NCI-H2029 treated with DMSO at 0.1 percent for 48 hours (cell line): ENCODE results near the gene NCKAP5.
A peak's percentile ranks its signal among the peaks of the same experiment; 100 is the strongest.
"Not testable (repeated sequence)": the region's sequence is repeated elsewhere in the genome, so short reads cannot be mapped to it uniquely, and the experiment has no call there.

ENCODE experiments used
- DNase-seq: peaks from one replicate; lab custom pipeline; 2025; lab: John Stamatoyannopoulos, UW

The NCKAP5 gene

DNA sequence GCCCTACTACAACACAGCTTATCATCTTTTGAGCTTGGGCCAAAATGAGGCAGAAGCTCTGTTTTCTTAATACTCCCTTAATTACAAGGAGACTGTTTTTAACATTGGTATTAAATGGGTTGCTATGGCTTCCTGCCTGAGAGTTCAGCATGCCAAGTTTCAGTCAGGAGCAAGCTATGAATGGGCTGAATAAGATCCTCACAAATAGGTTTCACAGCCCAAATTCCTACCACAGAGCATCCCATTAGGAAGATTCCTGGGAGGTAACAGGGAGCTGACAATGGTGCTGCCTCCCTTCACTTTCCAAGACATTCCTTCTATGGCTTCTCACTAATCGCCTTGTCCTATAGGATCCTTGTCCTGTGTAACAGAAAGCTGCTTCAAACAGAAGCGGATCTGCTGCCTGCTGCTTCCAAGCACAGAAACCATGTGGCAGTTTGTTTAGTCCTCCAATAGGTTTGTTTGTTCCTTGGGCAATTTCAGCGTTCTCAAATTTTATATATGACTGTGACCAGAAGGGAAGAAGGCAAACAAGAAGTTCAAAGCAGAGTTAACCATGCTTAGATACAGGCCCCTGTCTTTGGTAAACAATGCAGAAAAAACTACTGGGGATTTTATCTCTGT is 70.9 kb downstream of the NCKAP5 start:
- DNase-seq = no peak

DNA sequence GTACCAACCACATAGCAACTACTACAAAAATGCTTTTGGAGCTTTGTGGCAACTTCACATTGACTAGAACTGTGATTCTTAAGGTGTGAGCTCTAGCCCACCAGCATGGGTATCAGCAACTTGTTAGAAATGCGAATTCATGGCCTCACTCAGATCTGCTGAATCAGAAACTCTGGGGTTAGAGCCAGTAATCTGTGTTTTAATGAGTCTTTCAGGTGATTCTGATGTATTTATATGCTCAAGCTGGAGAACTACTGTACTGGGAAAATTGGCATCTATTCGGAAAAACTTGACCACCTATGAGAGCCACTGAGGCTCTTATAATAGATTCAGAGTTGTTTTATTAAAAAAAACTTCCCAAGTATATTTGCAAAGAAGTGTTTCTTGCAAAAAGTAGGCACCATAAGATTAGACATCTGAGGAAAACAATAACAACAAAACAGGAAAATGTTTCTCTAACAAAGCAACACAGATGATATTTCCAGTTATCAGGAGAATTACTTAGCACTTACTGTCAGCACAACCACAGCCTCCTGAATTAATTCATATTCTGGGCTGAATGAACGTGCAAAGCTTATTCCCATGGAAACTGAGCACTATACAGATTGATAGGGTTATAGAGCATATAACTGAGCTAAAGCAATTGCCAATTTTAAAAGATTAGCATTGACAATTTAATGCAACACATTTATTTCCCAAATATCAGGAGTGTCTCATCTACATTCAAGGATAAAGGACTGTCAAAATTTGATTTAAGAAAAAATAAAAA is 71.6 kb downstream of the NCKAP5 start:
- no peak for DNase-seq

GRCh38 chr2:133495226-133495625 is 73.0 kb downstream of the NCKAP5 start:
- no peak for DNase-seq

GRCh38 chr2:133492719-133493380 is 75.4 kb downstream of the NCKAP5 start:
- DNase-seq = no peak

- no peak for DNase-seq
Measured at GRCh38 chr2:133490411-133490980, 77.8 kb downstream of the NCKAP5 start.

GRCh38 chr2:133489641-133490410 is 78.4 kb downstream of the NCKAP5 start:
- peak; percentile 17 for DNase-seq

GRCh38 chr2:133489146-133489545 is 79.1 kb downstream of the NCKAP5 start:
- DNase-seq = no peak

GRCh38 chr2:133486771-133487191 is 81.5 kb downstream of the NCKAP5 start:
- no peak for DNase-seq

DNA sequence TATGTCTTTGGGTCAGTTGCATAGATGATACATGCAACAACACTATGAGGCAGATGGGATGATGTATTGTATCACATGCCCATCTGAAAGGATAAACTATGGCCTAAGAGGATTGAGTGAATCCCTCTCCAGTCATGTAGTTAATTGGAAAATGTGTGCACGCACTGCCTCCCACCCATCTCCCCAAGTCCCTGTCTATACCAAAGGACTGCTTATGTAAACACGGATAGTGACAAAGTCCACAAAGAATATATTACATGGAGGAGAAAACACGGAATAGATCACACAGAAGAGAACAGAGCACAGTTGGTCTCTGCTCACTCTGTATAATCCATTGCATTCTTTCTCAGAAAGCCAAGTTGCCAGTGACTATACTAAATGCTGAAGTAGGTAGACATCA is 82.4 kb downstream of the NCKAP5 start:
- no peak for DNase-seq

DNA sequence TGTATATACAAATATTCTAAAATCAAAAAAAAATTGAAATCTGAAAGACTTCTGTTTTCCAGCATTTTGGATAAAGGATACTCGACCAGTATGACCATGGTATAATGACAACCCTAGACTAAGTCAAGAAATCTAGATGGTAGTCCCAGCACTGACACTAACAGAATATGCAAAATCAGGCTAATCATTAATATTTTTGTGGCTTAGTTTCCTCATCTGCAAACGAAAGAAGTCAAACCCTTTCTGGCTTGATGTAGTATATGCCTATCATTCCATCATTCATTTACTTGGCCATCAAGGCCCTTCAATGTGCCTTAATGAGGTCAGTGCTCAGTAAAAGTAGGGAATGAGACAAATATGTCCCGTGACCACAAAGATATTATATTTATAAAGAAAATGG is 83.5 kb downstream of the NCKAP5 start:
- no peak for DNase-seq

DNA sequence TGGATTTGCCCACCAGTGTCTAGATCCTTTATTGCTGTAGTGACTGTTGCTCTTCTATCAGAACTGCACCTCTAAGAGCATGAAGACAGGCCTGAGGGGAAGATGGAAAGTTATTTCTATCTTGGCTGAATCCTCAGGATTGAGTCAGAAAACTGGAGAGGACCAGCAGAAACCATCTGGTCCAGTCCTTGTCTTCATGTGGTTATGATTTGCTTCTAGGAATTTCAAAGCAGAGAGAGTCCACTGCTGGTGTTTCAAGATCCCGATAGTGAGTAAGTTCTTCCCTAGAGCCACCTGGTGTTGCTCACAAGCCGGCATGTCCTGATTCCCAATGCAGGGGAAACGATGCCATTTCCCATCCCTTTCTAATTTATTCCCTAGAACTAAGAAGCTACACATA is 84.2 kb downstream of the NCKAP5 start:
- DNase-seq = no peak

GRCh38 chr2:133483181-133483580 is 85.1 kb downstream of the NCKAP5 start:
- no peak for DNase-seq

- no peak for DNase-seq
Measured at GRCh38 chr2:133480707-133481429, 87.4 kb downstream of the NCKAP5 start.

GRCh38 chr2:133477616-133477990 is 90.7 kb downstream of the NCKAP5 start:
- no peak for DNase-seq

DNA sequence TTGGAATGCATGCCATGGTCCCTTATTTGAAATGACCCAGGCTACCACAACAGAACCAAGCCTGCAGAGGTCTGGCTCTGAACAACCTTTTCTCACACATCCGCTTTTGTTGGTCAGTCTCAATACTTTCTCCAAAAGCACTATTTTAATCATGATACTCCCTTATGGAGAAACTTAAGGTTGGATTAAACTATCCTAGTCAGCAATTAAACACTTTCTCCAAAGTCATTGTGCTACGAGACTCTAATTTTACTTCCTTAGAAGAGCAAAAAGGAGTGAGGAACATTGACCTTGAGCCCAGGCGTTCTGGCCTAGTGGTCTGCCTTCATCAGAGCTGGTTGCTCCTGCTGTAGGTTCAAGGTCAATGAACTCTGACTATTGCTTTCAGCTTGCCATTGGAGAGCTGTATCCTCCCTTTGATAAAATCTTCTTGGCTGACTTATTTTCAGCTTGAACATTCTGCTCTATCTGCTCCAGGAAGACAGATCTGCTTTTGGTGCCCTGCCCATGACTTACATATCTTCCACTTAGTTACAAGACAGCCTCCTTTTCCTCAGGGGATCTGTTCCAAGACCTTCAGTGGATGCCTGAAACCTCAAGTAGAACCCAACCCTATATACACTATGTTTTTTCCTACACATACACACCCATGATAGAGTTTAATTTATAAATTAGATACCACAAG is 91.2 kb downstream of the NCKAP5 start:
- no peak for DNase-seq

GRCh38 chr2:133476286-133476685 is 92.0 kb downstream of the NCKAP5 start:
- no peak for DNase-seq

DNA sequence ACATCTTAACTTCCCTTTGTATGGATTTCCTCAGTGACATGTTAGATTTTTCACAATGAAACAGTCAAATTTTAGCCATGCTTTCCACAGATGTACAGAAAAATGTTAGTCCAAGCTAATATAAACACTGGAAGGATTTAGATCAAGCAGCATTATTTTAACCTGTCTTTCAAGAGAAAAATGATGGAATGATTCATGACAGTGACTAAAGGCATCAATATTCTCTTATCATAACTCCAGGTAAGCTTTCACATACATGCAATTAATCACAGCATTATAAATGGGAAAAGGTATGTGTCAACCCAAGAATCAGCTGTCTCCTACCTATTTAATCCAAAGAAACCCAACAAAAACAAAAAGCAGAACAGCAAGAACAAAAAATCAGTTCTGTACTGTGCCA is 92.7 kb downstream of the NCKAP5 start:
- no peak for DNase-seq

GRCh38 chr2:133470446-133470845 is 97.8 kb downstream of the NCKAP5 start:
- not testable (repeated sequence) for DNase-seq

- no peak for DNase-seq
Measured at GRCh38 chr2:133462811-133463210, 105.5 kb downstream of the NCKAP5 start.

DNA sequence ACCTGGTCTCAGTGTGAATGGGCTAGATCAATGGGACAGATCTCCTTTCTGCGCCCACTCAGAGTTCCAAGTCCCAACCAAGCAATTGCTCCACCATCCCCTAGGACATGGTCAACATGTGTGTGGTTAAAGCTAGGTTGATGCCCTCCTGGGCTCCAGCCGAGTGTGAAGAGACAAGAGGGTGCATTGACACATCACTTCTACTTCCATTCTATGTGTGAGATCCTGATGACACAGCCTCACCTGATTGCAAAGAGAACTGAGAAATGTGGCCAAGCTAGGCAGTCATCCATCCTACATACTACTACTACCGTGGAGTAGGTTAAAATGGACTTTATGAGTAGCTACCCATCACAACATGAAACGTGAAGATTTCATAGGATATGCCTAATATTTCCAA is 106.8 kb downstream of the NCKAP5 start:
- no peak for DNase-seq

GRCh38 chr2:133459590-133459989 is 108.7 kb downstream of the NCKAP5 start:
- DNase-seq = no peak
